Rectal smooth muscle tissue (tissue), 1 donor: ENCODE results near the gene CHCHD1.
A peak's percentile ranks its signal among the peaks of the same experiment; 100 is the strongest.
"Not testable (repeated sequence)": the region's sequence is repeated elsewhere in the genome, so short reads cannot be mapped to it uniquely, and the experiment has no call there.

Experiments used
- H3K27ac ChIP-seq: one replicate; pipeline ENCODE4 v1.7.0; 2013; ENCODE audit warnings: low read depth, low read length, inconsistent platforms
- H3K27me3 ChIP-seq: one replicate; pipeline ENCODE4 v1.7.0; 2013; ENCODE audit warnings: low read length; ENCODE audit not compliant: control insufficient read depth, insufficient read depth
- H3K36me3 ChIP-seq: one replicate; pipeline ENCODE4 v1.7.0; 2013; ENCODE audit warnings: low read length; ENCODE audit not compliant: control insufficient read depth, insufficient read depth
- H3K4me1 ChIP-seq: one replicate; pipeline ENCODE4 v1.7.0; 2013; ENCODE audit warnings: low read length; ENCODE audit not compliant: control insufficient read depth, insufficient read depth
- H3K4me3 ChIP-seq: one replicate; pipeline ENCODE4 v1.7.0; 2013; ENCODE audit warnings: low read length
- H3K9ac ChIP-seq: one replicate; pipeline ENCODE4 v1.7.0; 2013; ENCODE audit warnings: low read length

CHCHD1 gene

DNA sequence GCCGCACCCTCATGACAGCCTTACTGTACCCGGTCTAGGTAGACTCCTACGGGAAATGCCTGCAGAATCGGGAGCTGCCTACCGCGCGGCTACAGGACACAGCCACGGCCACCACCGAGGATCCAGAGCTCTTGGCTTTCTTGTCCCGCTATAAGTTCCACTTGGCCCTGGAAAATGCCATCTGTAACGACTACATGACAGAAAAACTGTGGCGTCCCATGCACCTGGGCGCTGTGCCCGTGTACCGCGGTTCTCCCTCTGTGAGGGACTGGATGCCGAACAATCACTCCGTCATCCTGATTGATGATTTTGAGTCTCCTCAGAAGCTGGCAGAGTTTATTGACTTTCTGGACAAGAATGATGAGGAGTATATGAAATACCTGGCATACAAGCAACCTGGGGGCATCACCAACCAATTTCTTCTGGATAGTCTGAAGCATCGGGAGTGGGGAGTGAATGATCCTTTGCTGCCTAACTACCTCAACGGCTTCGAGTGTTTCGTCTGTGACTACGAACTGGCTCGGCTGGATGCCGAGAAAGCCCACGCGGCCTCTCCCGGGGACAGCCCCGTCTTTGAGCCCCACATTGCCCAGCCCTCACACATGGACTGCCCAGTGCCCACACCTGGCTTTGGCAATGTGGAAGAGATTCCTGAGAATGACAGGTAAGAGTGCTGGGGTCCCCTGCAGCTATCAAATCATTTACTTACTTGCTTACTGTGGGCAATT lies 8.5 kb upstream of the CHCHD1 start:
- Histone ChIP-seq H3K9ac (peak overlapping the region; percentile 78), H3K4me3 (peak overlapping the region; percentile 93), H3K27me3 (no peaks in the 10 kb centered on the region), H3K4me1 (peaks cover 17% of the 10 kb centered on the region), H3K27ac (peak overlapping the region; percentile 96), H3K36me3 (peaks cover 14% of the 10 kb centered on the region)

DNA sequence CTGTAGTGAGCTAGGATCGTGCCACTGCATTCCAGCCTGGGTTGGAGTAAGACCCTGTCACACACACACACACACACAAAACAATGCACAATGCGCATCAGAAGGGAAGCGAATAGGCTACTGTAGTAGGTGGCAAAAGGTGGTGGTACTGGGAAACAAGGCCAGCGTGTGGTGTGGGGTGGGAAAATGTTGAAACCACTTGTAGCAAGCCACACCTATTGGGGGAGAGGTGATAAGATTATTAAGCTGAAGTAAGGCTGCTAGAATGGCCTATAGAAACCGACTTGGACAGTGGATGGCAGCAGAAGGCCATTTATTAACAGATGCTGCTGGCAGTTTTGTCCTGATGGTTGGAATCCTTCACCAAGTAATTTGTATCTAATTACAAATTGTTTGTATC lies 7.2 kb upstream of the CHCHD1 start:
- Histone ChIP-seq H3K36me3 (peaks cover 14% of the 10 kb centered on the region), H3K4me3 (no peak overlapping the region), H3K27me3 (no peaks in the 10 kb centered on the region), H3K27ac (no peak overlapping the region), H3K4me1 (peaks cover 17% of the 10 kb centered on the region), H3K9ac (peak overlapping the region; percentile 19)

DNA sequence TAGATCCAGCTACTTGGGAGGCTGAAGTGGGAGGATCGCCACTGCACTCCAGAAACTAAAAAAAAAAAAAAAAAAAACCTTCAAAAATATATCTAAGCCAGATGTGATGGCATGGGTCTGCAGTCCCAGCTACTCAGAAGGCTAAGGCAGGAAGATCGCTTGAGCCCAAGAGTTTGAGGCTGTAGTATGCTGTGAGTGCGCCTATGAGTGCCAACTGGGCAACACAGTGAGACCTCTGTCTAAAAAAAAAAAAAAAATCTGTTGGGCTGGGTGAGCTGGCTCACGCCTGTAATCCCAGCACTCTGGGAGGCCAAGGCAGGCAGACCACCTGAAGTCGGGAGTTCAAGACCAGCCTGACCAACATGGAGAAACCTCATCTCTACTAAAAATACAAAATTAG lies 2.8 kb upstream of the CHCHD1 start:
- Histone ChIP-seq H3K36me3 (no peaks in the 10 kb centered on the region), H3K27ac (no peak overlapping the region), H3K27me3 (no peaks in the 10 kb centered on the region), H3K9ac (no peak overlapping the region), H3K4me1 (peaks cover 18% of the 10 kb centered on the region), H3K4me3 (no peak overlapping the region)

DNA sequence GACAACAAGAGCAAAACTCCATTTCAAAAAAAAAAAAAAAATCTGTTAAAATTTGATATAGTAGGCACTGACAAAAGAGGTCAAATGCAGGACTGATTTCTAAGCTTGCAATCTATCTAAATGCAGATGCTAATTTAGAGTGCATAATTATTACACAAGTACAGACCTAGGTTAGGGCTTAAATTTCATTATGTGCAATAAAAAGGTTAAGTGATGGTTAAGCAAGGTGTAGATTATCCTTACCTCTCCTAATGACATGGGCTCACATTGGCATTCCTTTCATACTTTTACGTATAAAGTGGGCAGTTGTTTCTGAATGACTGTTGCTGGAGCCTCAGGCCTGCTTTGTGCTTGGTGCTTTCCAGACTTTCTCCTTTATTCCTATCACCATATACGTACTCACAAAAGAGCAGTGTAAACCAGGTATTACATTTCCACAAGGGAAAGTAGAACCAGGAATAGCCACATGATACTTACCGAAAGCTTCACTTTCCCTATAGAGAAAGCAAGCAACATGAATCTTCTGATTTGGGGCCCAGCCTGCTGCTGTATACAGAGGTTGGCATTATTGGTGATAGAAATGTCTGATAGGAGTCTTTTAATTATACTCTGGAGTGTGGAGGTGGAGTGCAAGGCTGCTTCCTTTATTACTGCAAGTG lies 2.2 kb upstream of the CHCHD1 start:
- no peak overlapping the region for H3K4me3 ChIP-seq
- no peaks in the 10 kb centered on the region for H3K27me3 ChIP-seq
- H3K4me1 ChIP-seq = peaks cover 15% of the 10 kb centered on the region
- no peak overlapping the region for H3K27ac ChIP-seq
- H3K36me3 ChIP-seq = no peaks in the 10 kb centered on the region
- H3K9ac ChIP-seq = no peak overlapping the region

DNA sequence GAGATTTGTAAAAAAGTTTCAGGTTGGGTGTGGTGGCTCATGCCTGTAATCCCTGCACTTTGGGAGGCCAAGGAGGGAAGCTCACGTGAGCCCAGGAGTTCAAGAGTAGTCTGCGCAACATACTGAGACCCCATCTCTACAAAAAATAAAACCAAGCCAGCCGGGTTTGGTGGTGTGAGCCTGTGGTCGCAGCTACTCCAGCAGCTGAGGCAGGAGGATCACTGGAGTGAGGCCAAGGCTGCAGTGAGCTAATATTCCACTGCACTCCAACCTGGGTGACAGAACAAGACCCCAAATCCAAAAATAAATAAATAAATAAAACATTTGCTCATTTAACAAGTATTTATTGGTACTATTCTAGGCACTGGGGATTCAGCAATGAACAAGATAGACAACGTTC lies 1.5 kb upstream of the CHCHD1 start:
- H3K4me1 ChIP-seq = peaks cover 15% of the 10 kb centered on the region
- no peak overlapping the region for H3K4me3 ChIP-seq
- no peaks in the 10 kb centered on the region for H3K27me3 ChIP-seq
- H3K36me3 ChIP-seq = no peaks in the 10 kb centered on the region
- no peak overlapping the region for H3K9ac ChIP-seq
- H3K27ac ChIP-seq = no peak overlapping the region

DNA sequence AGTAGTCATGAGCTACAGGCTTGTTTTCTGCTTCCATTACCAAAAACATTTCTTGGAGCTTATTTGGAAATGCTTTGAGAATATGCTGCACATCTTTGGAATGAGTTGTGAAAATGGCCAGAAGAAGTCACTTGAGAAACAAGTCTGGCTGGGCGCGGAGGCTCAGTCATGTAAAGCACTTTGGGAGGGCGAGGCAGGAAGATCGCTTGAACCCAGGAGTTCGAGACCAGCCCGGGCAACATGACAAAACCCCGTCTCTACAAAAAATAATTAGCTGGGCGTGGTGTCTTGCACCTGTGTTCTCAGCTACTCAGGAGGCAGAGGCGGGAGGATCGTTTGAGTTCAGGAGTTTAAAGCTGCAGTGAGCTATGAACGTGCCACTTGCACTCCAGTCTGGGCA lies 882 bp upstream of the CHCHD1 start:
- Histone ChIP-seq H3K9ac (no peak overlapping the region), H3K27me3 (no peaks in the 10 kb centered on the region), H3K27ac (peak overlapping the region; percentile 92), H3K4me1 (peaks cover 15% of the 10 kb centered on the region), H3K36me3 (no peaks in the 10 kb centered on the region), H3K4me3 (peak overlapping the region; percentile 93)

DNA sequence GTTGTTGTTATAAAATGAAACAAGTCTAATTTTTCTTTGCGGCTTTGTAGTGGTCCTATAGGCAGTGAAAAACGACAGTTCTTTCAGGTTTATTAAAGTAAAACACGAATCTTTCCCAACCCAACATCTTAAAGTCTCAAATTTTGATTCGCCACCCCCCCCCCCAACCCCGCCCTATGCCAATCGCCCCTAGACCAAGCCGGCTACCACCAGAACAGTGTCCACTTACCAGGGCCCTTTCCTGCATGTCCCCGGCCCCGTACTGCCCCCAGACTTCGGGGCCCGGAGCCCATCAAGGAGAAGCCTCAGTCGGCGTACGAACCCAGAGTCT lies 335 bp upstream of the CHCHD1 start:
- Histone ChIP-seq H3K27me3 (no peaks in the 10 kb centered on the region), H3K4me1 (peaks cover 18% of the 10 kb centered on the region), H3K27ac (peak overlapping the region; percentile 92), H3K9ac (no peak overlapping the region), H3K36me3 (no peaks in the 10 kb centered on the region), H3K4me3 (peak overlapping the region; percentile 93)

DNA sequence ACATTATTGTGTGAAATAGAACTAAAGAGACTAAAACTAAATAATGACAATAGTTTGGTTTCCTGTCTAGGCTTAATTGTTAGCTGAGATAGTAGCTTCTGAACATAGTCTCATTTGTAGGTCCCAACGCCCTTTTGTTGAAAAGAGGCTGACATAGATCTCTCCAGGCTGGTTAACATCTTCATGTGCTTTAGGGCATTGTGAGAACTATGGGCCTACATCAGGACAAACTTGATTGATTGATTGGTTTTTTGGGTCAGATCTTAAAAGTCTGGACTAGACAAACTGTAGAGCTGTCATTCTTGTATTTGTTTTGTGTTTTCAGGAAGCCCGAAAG lies 869 bp downstream of the CHCHD1 start:
- no peaks in the 10 kb centered on the region for H3K36me3 ChIP-seq
- peak overlapping the region; percentile 92 for H3K27ac ChIP-seq
- no peaks in the 10 kb centered on the region for H3K27me3 ChIP-seq
- peak overlapping the region; percentile 80 for H3K9ac ChIP-seq
- H3K4me1 ChIP-seq = peaks cover 25% of the 10 kb centered on the region
- H3K4me3 ChIP-seq = peak overlapping the region; percentile 93

DNA sequence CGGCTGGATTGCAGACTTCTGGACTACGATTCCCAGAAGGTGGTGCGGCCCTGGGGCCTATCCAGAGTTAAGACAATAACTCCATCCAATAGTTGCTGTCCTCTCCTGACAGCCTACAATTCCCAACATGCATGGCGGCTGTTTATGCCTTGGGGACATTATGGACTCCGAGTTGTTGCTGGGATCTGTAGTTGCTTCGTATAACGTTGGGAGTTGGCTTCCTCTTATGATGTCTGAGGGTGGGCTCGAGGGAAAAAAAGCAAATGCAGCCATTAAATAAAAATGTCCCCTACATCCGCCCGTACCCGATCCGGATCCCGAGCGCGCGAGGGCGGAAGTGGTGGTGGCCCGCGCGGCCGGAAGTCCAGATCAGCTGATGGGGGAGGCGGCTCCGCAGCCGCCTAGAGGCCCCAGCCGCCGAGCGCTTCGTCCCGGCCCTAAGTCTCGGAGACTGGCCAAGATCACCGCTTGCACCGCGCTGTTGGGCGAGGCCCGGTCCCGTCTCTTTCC lies 3.4 kb downstream of the CHCHD1 start, which contains the start of gene ZSWIM8:
Gene ZSWIM8, plus strand, starts transcription at position 396 of the 510 bp plus-strand sequence. CDS start 273 bp downstream, outside the sequence.
- Histone ChIP-seq H3K36me3 (peaks cover 14% of the 10 kb centered on the region), H3K27ac (peak within 1 kb of the TSS; percentile 92), H3K4me1 (peaks cover 32% of the 10 kb centered on the region), H3K4me3 (peak within 1 kb of the TSS; percentile 88), H3K27me3 (no peaks in the 10 kb centered on the region), H3K9ac (peak within 1 kb of the TSS; percentile 63)

DNA sequence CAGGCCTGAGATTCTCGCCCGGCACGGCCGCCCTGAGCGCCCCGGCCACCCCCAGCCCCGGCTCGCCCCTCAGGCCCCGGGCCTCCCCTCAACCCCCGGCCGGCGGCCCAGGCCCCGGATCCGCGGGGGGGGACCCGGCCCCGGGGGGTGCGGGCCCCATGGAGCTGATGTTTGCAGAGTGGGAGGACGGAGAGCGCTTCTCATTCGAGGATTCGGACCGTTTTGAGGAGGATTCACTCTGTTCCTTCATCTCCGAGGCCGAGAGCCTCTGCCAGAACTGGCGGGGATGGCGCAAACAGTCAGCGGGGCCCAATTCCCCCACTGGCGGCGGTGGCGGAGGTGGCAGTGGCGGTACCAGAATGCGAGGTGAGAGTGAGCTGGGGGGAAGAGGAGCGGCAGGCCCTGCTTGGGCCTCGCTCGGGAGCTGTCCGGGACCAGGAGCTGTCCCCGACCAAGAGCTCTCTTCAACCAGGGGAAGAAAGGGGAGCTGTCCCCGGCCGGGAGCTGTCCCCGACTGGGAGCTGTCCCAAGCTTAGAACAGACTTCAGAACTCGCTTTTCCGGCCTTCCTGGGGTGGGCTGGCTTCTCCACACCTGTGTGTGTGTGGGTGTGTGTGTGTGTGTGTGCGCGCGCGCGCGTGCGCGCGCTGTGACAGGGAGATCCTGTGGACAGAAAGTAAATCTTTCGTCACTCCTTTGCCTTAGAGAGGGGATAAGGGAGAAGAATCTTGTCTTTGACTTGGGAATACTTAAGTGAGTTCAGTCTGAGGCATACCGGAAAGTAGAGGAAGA lies 4.1 kb downstream of the CHCHD1 start:
- Histone ChIP-seq H3K4me1 (peaks cover 26% of the 10 kb centered on the region), H3K27me3 (no peaks in the 10 kb centered on the region), H3K9ac (peak overlapping the region; percentile 63), H3K27ac (peak overlapping the region; percentile 92), H3K36me3 (peaks cover 15% of the 10 kb centered on the region), H3K4me3 (peak overlapping the region; percentile 88)

DNA sequence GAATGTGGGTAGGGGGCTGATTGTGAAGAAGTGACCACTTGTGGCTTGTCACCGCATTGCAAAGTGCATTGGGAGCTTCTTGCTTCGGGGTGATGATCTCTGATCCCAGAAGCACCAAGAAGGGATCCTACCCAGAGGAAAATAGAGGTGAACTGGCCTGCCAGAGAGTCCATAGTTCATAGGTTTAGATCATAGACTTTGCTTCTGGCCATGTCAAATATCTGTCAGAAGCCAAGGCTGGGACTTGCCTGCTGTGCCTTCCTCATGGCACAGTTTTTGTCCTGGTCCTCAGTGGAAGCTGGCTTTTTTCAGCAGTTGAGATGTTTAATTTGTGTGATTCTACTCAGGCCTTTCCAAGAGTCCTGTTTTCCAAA lies 4.7 kb downstream of the CHCHD1 start:
- H3K36me3 ChIP-seq = peaks cover 21% of the 10 kb centered on the region
- peaks cover 21% of the 10 kb centered on the region for H3K4me1 ChIP-seq
- no peak overlapping the region for H3K27ac ChIP-seq
- peak overlapping the region; percentile 63 for H3K9ac ChIP-seq
- peak overlapping the region; percentile 88 for H3K4me3 ChIP-seq
- H3K27me3 ChIP-seq = no peaks in the 10 kb centered on the region

DNA sequence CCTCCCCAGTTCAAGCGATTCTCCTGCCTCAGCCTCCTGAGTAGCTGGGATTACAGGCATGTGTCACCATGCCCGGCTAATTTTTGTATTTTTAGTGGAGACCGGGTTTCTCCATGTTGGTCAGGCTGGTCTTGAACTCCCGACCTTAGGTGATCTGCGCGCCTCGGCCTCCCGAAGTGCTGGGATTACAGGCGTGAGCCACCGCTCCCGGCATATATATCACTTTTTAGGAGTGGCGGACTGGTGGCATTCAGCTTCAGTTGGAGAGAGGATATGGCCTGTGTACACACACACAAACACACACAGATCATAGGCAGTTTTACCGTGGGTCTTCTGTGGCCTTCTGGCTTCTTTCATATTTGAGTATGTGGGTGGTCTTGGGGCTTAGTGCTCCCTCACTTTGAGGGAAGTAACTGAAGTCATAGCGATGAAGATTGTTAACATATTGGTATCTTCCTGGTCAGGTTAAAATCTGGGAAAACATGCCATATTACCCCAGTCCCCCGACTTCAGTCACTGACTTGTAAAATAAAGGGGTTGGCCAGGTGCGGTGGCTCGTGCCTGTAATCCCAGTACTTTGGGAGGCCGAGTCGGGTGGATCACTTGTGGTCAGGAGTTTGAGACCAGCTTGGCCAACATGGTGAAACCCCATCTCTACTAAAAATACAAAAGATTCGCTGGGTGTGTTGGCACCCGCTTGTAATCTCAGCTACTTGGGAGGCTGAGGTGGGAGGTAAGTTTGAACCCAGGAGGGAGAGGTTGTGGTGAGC lies 5.4 kb downstream of the CHCHD1 start:
- not testable (repeated sequence) for H3K27me3 ChIP-seq, H3K9ac ChIP-seq, H3K27ac ChIP-seq
- H3K4me1 ChIP-seq = peaks cover 21% of the 10 kb centered on the region
- peaks cover 25% of the 10 kb centered on the region for H3K36me3 ChIP-seq
- H3K4me3 ChIP-seq = peak overlapping the region; percentile 24
